ENCODE measurements around the gene PRKN. TPM values are rescaled to one million over a fixed set of nuclear protein-coding genes. Genes with fewer than 3 reads are reported as not detected.

The PRKN gene
- total RNA-seq, 2 experiments from 2014 or later = 0.63 TPM; not detected in 1

DNA sequence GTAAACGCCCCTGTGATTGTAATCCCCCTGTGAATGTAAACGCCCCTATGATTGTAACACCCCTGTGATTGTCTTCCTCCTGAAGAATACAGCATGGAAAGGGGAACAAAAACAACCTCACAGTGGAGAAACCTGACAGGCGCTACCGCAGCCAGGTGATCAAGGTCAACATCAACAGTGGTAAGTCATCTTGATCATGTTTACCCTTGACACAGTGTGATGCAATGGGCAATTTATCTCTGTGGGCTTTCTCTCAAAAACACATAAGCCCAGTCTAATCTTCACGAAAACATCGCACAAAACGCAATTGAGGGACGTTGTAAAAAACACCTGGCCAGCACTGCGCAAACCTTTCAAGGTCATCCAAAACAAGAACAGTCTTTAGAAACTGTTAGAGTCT, 277.2 kb downstream of the PRKN start:
- no peaks in the 10 kb centered on the region for H3K27me3 Mint-ChIP-seq (ENCODE audit: low read depth)
- POLR2A ChIA-PET = no interaction called here
- CTCF ChIA-PET = no interaction called here
- H3K4me1 Mint-ChIP-seq (ENCODE audit: low read depth) = no peaks in the 10 kb centered on the region
- H3K36me3 Mint-ChIP-seq (ENCODE audit: low read depth) = no peaks in the 10 kb centered on the region
- ATAC-seq (no peak), DNase-seq (no peak)
- H3K9me3 Mint-ChIP-seq (ENCODE audit: insufficient read depth) = peaks cover 6% of the 10 kb centered on the region
- no peak overlapping the region for H3K27ac Mint-ChIP-seq
- no peak overlapping the region for H3K4me3 Mint-ChIP-seq

- ChIA-PET CTCF (no interaction called here), POLR2A (no interaction called here)
- DNase-seq (no peak), ATAC-seq (no peak)
- Mint-ChIP-seq H3K36me3 (ENCODE audit: low read depth) (no peaks in the 10 kb centered on the region), H3K4me3 (no peak overlapping the region), H3K27me3 (ENCODE audit: low read depth) (no peaks in the 10 kb centered on the region), H3K27ac (no peak overlapping the region), H3K9me3 (ENCODE audit: insufficient read depth) (peaks cover 6% of the 10 kb centered on the region), H3K4me1 (ENCODE audit: low read depth) (no peaks in the 10 kb centered on the region)
Measured at GRCh38 chr6:162448294-162448693, 279.3 kb downstream of the PRKN start.

GRCh38 chr6:162443101-162443500, 284.5 kb downstream of the PRKN start:
- Mint-ChIP-seq H3K27ac (no peak overlapping the region), H3K27me3 (ENCODE audit: low read depth) (no peaks in the 10 kb centered on the region), H3K4me3 (no peak overlapping the region), H3K36me3 (ENCODE audit: low read depth) (no peaks in the 10 kb centered on the region), H3K4me1 (ENCODE audit: low read depth) (no peaks in the 10 kb centered on the region), H3K9me3 (ENCODE audit: insufficient read depth) (peaks cover 12% of the 10 kb centered on the region)
- DNase-seq = no peak
- ATAC-seq = no peak
- POLR2A ChIA-PET = no interaction called here
- CTCF ChIA-PET = no interaction called here

DNA sequence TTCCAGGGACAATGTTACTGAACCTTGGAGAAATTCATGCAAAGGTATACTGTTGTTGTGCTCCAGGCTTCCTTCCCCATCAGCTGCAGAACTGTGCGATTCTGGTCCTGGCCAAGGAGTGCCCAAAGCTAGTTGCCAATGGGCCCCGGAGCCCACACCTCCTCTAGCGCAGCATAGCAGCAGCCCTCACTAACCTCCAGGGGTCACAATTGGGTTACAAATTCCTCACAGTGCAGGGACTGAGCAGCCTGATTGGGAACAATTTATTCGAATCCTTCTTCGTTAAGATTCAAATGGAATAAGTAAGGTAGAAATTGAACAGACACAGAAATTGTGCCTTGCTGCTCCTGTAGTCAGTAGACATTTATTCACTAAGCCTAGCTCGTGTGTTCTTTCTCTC, 284.9 kb downstream of the PRKN start:
- ATAC-seq (no peak), DNase-seq (no peak)
- ChIA-PET POLR2A (no interaction called here), CTCF (no interaction called here)
- Mint-ChIP-seq H3K4me1 (ENCODE audit: low read depth) (no peaks in the 10 kb centered on the region), H3K9me3 (ENCODE audit: insufficient read depth) (peaks cover 12% of the 10 kb centered on the region), H3K36me3 (ENCODE audit: low read depth) (no peaks in the 10 kb centered on the region), H3K4me3 (no peak overlapping the region), H3K27me3 (ENCODE audit: low read depth) (no peaks in the 10 kb centered on the region), H3K27ac (no peak overlapping the region)

DNA sequence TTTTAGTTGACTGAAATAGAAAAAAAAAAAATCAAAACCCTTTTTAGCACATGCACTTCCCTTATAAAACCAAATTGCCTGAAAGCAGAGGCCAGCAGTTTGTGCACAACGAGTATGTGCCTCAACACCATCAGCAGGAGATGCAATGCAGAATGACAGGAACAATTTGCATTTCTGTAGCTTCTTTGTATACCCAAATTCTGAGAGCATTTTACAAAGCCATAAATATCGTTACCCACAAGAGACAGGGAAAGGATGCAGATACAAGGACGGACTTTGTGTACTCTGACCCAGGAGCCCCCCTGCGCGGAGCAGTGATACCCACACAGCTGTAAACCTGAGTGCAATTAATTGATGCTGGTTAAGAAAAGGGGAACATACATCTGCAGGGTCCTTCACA, 285.6 kb downstream of the PRKN start:
- CTCF ChIA-PET = no interaction called here
- POLR2A ChIA-PET = no interaction called here
- H3K36me3 Mint-ChIP-seq (ENCODE audit: low read depth) = no peaks in the 10 kb centered on the region
- no peak for ATAC-seq
- H3K4me1 Mint-ChIP-seq (ENCODE audit: low read depth) = no peaks in the 10 kb centered on the region
- no peaks in the 10 kb centered on the region for H3K27me3 Mint-ChIP-seq (ENCODE audit: low read depth)
- peaks cover 12% of the 10 kb centered on the region for H3K9me3 Mint-ChIP-seq (ENCODE audit: insufficient read depth)
- no peak overlapping the region for H3K4me3 Mint-ChIP-seq
- DNase-seq = no peak
- no peak overlapping the region for H3K27ac Mint-ChIP-seq

GRCh38 chr6:162438980-162439379, 288.6 kb downstream of the PRKN start:
- ATAC-seq (no peak), DNase-seq (no peak)
- Mint-ChIP-seq H3K36me3 (ENCODE audit: low read depth) (no peaks in the 10 kb centered on the region), H3K4me1 (ENCODE audit: low read depth) (no peaks in the 10 kb centered on the region), H3K9me3 (ENCODE audit: insufficient read depth) (peaks cover 7% of the 10 kb centered on the region), H3K4me3 (no peak overlapping the region), H3K27ac (no peak overlapping the region), H3K27me3 (ENCODE audit: low read depth) (no peaks in the 10 kb centered on the region)
- CTCF ChIA-PET = no interaction called here
- POLR2A ChIA-PET = no interaction called here

DNA sequence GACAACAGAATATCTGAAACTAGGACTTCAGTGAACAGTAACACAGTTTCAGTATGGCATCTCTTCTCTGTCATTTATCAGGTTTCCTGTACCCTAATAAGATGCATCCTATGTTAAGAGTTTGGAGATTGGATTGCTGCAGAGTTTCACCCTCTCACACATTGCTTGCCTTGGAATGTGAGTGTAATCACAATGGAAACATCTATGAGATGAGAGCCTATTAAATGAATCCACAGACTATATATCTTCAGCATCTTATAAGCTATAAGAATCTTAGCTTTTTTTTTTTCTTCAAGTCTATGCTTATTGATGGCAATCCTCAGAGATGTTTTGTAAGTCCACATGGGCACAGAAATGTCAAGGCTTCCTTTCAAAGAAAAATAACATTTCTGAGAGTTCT, 292.5 kb downstream of the PRKN start:
- no peak for ATAC-seq
- no peak for DNase-seq
- ChIA-PET CTCF (no interaction called here), POLR2A (no interaction called here)
- Mint-ChIP-seq H3K9me3 (ENCODE audit: insufficient read depth) (no peaks in the 10 kb centered on the region), H3K27ac (no peak overlapping the region), H3K36me3 (ENCODE audit: low read depth) (no peaks in the 10 kb centered on the region), H3K4me1 (ENCODE audit: low read depth) (no peaks in the 10 kb centered on the region), H3K4me3 (no peak overlapping the region), H3K27me3 (ENCODE audit: low read depth) (no peaks in the 10 kb centered on the region)

GRCh38 chr6:162421004-162421403, 306.6 kb downstream of the PRKN start:
- ChIA-PET CTCF (no interaction called here), POLR2A (no interaction called here)
- H3K4me1 Mint-ChIP-seq (ENCODE audit: low read depth) = no peaks in the 10 kb centered on the region
- ATAC-seq (no peak), DNase-seq (no peak)
- H3K4me3 Mint-ChIP-seq = no peak overlapping the region
- H3K36me3 Mint-ChIP-seq (ENCODE audit: low read depth) = no peaks in the 10 kb centered on the region
- no peaks in the 10 kb centered on the region for H3K9me3 Mint-ChIP-seq (ENCODE audit: insufficient read depth)
- H3K27ac Mint-ChIP-seq = no peak overlapping the region
- no peaks in the 10 kb centered on the region for H3K27me3 Mint-ChIP-seq (ENCODE audit: low read depth)

GRCh38 chr6:162416831-162417537, 310.6 kb downstream of the PRKN start:
- H3K27me3 Mint-ChIP-seq (ENCODE audit: low read depth) = no peaks in the 10 kb centered on the region
- H3K9me3 Mint-ChIP-seq (ENCODE audit: insufficient read depth) = no peaks in the 10 kb centered on the region
- H3K36me3 Mint-ChIP-seq (ENCODE audit: low read depth) = no peaks in the 10 kb centered on the region
- no peak for DNase-seq
- ChIA-PET CTCF (no interaction called here), POLR2A (no interaction called here)
- no peak for ATAC-seq
- no peaks in the 10 kb centered on the region for H3K4me1 Mint-ChIP-seq (ENCODE audit: low read depth)
- no peak overlapping the region for H3K4me3 Mint-ChIP-seq
- H3K27ac Mint-ChIP-seq = no peak overlapping the region

DNA sequence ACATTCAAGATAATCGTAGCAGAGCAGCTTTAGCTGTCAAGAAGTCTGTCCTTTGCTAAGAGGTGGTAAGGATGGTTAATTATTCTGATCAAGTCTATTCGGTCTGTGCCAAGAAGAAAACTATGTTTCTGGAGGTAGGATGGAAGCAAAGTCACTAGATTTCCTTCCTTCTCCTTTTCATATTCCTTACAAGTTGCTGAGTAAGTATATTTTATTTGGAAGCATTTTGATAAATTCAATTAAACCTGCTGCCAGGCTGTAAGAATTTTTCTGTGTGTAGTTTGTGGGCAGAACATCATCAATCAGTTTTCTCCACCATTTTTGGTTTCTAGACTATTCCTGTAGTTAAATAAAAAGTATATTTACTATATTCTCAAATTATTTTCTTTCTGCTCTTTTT, 311.3 kb downstream of the PRKN start:
- ChIA-PET POLR2A (no interaction called here), CTCF (no interaction called here)
- H3K36me3 Mint-ChIP-seq (ENCODE audit: low read depth) = no peaks in the 10 kb centered on the region
- DNase-seq (no peak), ATAC-seq (no peak)
- H3K4me1 Mint-ChIP-seq (ENCODE audit: low read depth) = no peaks in the 10 kb centered on the region
- no peaks in the 10 kb centered on the region for H3K9me3 Mint-ChIP-seq (ENCODE audit: insufficient read depth)
- H3K27ac Mint-ChIP-seq = no peak overlapping the region
- no peak overlapping the region for H3K4me3 Mint-ChIP-seq
- no peaks in the 10 kb centered on the region for H3K27me3 Mint-ChIP-seq (ENCODE audit: low read depth)

GRCh38 chr6:162409741-162410691, 317.6 kb downstream of the PRKN start:
- Mint-ChIP-seq H3K9me3 (ENCODE audit: insufficient read depth) (peaks cover 8% of the 10 kb centered on the region), H3K4me1 (ENCODE audit: low read depth) (no peaks in the 10 kb centered on the region), H3K27ac (no peak overlapping the region), H3K27me3 (ENCODE audit: low read depth) (no peaks in the 10 kb centered on the region), H3K4me3 (no peak overlapping the region), H3K36me3 (ENCODE audit: low read depth) (no peaks in the 10 kb centered on the region)
- ChIA-PET POLR2A (no interaction called here), CTCF (no interaction called here)
- DNase-seq = no peak
- ATAC-seq = no peak

- no peak for ATAC-seq
- no peaks in the 10 kb centered on the region for H3K27me3 Mint-ChIP-seq (ENCODE audit: low read depth)
- POLR2A ChIA-PET = no interaction called here
- no peak overlapping the region for H3K4me3 Mint-ChIP-seq
- DNase-seq = no peak
- H3K9me3 Mint-ChIP-seq (ENCODE audit: insufficient read depth) = peaks cover 8% of the 10 kb centered on the region
- no peaks in the 10 kb centered on the region for H3K4me1 Mint-ChIP-seq (ENCODE audit: low read depth)
- no peaks in the 10 kb centered on the region for H3K36me3 Mint-ChIP-seq (ENCODE audit: low read depth)
- CTCF ChIA-PET = no interaction called here
- H3K27ac Mint-ChIP-seq = no peak overlapping the region
Measured at GRCh38 chr6:162408826-162409535, 318.6 kb downstream of the PRKN start.

Data from activated CD8-positive, alpha-beta T cell treated with anti-CD3 and anti-CD28 coated beads, Interleukin-2, amount 10 ng/mL, durations not matched to agents 7 days and 5 days (primary cell).